Measurements from ENCODE around the gene RNU11. TPM values are rescaled to one million over a fixed set of nuclear protein-coding genes. Genes with fewer than 3 reads are reported as not detected.
"Not testable (repeated sequence)": the region's sequence is repeated elsewhere in the genome, so short reads cannot be mapped to it uniquely, and the experiment has no call there.

The RNU11 gene
- not detected for total RNA-seq
- long read RNA-seq: 0 reads

DNA sequence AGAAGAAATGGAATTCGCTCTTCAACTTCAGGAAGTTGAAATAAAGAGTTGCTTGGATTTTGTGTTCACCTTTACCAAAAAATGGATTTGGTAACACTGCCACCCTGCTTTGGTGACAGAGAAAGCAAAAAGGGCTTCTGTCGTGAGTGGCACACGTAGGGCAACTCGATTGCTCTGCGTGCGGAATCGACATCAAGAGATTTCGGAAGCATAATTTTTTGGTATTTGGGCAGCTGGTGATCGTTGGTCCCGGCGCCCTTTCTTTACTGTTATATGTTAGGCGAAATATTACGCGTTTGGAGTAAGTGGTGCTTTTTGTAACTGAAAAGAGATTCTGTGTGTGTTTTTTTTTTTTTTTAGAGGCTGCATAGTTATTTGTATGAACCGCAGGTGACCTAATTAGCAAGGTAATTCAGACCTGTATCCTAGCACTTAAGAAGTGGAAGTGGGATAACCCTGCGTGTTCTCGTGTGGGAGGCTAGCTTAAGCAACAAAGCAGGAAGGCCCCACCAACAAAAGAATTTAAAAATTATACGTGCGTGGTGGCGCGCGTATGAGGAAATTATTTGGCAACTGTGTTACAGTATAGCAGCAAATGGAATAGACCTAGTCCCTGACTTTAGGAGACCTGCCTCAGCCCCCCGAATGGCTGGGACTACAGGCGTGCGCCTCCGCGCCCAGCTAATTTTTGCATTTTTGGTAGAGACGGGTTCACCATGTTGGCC is at the start of gene RNU11:
TSS of gene RNU11 (plus strand) at position 127 of the 725 bp plus-strand sequence.
- peak; percentile 86 for DNase-seq (ENCODE audit: missing footprints)
- intact Hi-C loops (cut with DNase I): loop anchor here (1.0 to 2.0 kb wide), 3 partner anchors 20 to 532 kb away; partner anchors contain the start of genes GMEB1, SRSF4 and YTHDF2
- ATAC-seq: peak; percentile 87

DNA sequence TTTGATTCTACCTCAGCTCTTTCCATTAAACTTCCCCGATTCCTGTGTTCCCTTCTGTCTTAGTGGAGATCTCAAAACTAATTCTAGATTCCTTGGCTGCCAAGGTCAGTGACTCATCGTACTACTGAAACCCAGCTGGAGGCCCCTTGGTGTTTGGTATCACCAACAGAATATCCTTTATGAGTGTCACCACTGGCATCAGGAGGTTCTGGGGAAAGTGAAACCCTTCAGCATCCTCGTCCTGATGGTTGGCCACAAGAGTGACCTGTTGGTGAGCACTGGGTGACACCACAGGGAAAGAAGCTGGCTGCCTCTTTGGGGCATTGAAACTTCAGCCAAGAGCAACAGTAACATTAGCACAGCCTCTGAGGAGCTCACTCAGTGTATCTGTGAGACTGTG is 46.7 kb upstream of the RNU11 start:
- intact Hi-C loops (cut with DNase I): loop anchor here (2.0 to 10.0 kb wide), 2 partner anchors 83 to 237 kb away; partner anchors contain the start of gene PHACTR4
- ATAC-seq: peak; percentile 36
- DNase-seq (ENCODE audit: missing footprints): no peak

DNA sequence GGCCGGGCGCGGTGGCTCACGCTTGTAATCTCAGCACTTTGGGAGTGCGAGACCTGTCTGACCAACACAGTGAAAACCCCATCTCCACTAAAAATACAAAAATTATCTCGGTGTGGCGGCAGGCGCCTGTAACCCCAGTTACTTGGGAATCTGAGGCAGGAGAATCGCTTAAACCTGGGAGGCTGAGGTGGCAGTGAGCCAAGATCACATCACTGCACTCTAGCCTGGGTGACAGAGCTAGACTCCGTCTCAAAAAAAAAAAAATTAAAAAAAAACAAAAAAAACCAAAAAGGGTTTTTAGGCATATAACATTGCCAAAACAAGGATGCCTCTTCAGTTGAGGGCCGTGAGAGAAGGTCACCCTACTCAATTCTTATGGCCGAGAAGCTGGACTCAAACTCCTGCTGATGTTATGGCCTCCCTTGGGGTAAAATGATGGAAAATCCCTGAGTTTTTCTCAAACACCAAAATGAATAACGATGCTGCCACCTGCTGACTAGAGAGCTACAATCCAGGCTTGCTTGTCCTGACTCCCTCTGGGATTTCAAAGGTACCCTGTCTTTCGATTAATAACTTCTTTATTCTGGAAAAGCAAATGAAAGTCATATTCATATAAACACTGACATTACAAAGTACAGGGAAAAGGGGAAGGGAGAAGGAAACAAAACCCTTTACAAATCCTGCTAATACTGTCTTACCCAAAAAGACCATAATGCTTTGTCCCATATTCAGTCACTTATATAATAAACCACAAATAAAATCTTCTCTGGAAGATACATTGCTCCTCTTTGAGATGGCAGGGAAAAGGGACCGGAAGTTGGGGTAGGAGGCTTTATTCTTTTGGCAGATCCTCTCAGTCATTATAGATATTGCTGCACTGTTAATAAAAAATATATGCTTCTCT is 45.6 kb upstream of the RNU11 start:
- peak; percentile 58 for ATAC-seq
- DNase-seq (ENCODE audit: missing footprints): no peak
- intact Hi-C loops (cut with DNase I): loop anchor here (2.0 to 10.0 kb wide), 2 partner anchors 84 to 238 kb away; partner anchors contain the start of gene PHACTR4

DNA sequence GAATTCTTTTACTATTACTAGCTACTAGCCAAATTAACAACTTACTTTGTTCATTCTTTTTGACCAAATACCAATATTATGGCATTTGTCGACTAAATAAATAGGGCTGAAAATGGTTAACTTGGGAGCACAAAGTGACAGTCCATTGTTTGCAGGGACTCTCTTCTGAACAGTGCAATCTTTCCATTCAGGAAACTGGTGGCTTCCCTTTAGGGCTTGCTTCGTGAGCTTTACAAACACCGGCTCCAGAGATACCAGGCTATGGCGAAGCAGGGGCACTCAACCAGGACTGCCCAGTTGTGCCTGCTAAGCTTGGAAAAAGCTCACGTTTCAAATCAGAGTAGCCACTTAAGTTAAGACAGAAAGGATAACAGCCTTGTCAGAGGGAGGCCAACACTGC is 44.0 kb upstream of the RNU11 start:
- DNase-seq (ENCODE audit: missing footprints): no peak
- ATAC-seq: no peak
- intact Hi-C loops (cut with DNase I): loop anchor here (10.0 kb wide), 1 partner anchor 240 kb away; the partner anchor contains the start of gene PHACTR4

- ATAC-seq (no peak), DNase-seq (ENCODE audit: missing footprints) (no peak)
- intact Hi-C loops (cut with DNase I): loop anchor here (10.0 kb wide), 1 partner anchor 240 kb away; the partner anchor contains the start of gene PHACTR4
Measured at GRCh38 chr1:28604962-28605361, 43.4 kb upstream of the RNU11 start.

- ATAC-seq: no peak
- intact Hi-C loops (cut with DNase I): loop anchor here (10.0 kb wide), 1 partner anchor 242 kb away; the partner anchor contains the start of gene PHACTR4
- DNase-seq (ENCODE audit: missing footprints): no peak
Measured at GRCh38 chr1:28606771-28607170, 41.6 kb upstream of the RNU11 start.

- ATAC-seq (no peak), DNase-seq (ENCODE audit: missing footprints) (no peak)
- intact Hi-C loops (cut with DNase I): no loop called here
Measured at GRCh38 chr1:28613175-28613574, 35.2 kb upstream of the RNU11 start.

DNA sequence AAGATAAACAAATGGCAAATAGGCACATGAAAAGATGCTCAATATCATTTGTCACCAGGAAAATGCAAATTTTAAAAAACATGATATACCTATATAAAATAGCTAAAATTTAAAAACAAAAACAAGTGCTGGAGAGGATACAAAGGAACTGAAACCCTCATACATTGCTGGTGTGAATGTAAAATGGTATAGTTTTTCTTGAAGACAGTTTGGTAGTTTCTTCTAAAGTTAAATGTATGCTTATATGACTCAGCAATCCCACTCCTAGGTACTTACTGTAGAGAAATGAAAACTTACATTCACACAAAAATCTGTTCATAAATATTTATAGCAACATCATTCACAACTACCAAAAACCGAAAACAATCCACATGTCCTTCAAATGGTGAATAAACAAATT is 16.7 kb upstream of the RNU11 start:
- ATAC-seq: no peak
- DNase-seq (ENCODE audit: missing footprints): no peak
- intact Hi-C loops (cut with DNase I): no loop called here

DNA sequence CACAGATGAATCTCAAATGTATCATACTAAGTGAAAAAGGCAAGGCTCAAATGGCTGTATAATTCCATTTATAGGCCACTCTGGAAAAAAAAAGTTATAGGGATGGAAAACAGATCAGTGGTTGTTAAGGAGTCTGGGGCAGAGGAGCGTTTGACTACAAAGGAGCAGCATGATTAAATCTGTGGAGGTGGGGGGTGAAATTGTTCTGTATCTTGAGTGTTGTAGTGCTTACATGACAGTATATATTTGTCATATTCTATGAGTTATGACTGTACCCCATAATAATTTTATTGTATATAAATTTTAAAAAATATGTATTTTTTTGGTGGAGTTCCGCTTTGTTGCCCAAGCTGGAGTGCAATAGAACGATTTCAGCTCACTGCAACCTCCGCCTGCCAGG is 15.8 kb upstream of the RNU11 start:
- intact Hi-C loops (cut with DNase I): no loop called here
- DNase-seq (ENCODE audit: missing footprints) (no peak), ATAC-seq (no peak)

- no peak for DNase-seq (ENCODE audit: missing footprints)
- no peak for ATAC-seq
- intact Hi-C loops (cut with DNase I): no loop called here
Measured at GRCh38 chr1:28640766-28641165, 7.6 kb upstream of the RNU11 start.

- peak; percentile 73 for DNase-seq (ENCODE audit: missing footprints)
- peak; percentile 4 for ATAC-seq
- intact Hi-C loops (cut with DNase I): loop anchor here (2.0 kb wide), 1 partner anchor 61 kb away; no protein-coding TSS in a partner anchor
Measured at GRCh38 chr1:28642056-28642846, 6.1 kb upstream of the RNU11 start.

DNA sequence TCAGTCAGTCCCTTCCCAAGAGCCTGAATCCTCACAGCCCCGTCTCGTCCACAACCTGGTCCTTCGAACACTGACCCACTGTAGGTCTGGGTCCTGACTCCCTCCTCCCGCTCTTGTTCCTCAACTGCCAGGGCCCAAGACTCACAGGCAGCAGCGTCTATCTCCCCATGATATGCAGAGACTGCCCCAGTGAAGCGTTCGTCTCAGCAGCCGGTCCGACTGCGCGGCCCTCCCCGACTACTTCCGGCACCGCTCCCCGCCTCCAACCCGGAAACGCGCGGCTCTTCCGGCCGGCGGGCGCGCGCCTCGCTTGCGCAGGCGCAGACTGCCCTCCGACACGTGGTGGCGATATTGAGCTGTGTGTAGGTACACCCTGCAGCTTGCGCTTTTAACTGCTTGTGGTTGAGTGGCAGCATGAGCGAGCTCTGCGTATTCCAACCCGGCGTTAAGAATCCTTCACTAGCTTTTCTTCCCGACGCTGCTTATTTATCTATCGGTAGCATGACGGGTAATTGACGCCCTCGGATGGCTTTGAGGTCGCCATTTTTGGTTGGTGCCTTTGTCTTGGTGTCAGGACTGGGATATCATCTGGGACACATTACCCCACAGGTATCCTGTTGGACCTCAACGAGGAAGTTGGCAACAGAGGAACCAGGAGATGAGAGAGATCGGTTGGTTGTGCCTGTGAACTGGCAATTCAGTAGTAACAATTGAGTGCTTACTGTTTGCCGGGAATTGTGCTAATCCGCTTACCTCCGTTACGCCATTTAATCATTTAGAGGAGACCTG is 5.4 kb upstream of the RNU11 start, which contains the start of gene TAF12:
TSS of gene TAF12 (minus strand) at position 221 of the 789 bp plus-strand sequence. CDS start 20,986 bp downstream, outside the sequence.
- ATAC-seq (peak; percentile 97), DNase-seq (ENCODE audit: missing footprints) (peak; percentile 96)
- intact Hi-C loops (cut with DNase I): loop anchor here (1.0 to 2.0 kb wide), 2 partner anchors 62 to 93 kb away; partner anchors contain the start of gene YTHDF2

GRCh38 chr1:28644494-28644893 is 3.9 kb upstream of the RNU11 start:
- DNase-seq (ENCODE audit: missing footprints): no peak
- intact Hi-C loops (cut with DNase I): no loop called here
- ATAC-seq: no peak

- ATAC-seq; DNase-seq (ENCODE audit: missing footprints); intact Hi-C loops (cut with DNase I): not testable (repeated sequence)
Measured at GRCh38 chr1:28645406-28645805, 3.0 kb upstream of the RNU11 start.

DNA sequence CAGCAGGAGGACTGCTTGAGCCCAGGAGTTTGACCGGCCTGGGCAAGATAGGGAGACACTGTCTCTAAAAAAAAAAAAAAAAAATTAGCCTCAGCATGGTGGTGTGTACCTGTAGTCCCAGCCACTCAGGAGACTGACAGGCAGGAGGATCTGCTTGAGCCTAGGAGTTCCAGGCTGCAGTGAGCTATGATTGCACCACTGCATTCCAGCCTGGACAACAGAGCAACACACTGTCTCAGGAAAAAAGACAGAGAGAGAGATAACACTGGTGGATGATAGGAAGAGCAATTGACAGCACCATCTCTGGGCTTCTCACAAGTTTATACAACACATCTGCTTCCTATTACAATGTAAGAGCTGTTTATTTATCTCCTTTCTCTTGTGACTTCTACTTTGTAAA is 2.4 kb upstream of the RNU11 start:
- intact Hi-C loops (cut with DNase I): no loop called here
- ATAC-seq: no peak

DNA sequence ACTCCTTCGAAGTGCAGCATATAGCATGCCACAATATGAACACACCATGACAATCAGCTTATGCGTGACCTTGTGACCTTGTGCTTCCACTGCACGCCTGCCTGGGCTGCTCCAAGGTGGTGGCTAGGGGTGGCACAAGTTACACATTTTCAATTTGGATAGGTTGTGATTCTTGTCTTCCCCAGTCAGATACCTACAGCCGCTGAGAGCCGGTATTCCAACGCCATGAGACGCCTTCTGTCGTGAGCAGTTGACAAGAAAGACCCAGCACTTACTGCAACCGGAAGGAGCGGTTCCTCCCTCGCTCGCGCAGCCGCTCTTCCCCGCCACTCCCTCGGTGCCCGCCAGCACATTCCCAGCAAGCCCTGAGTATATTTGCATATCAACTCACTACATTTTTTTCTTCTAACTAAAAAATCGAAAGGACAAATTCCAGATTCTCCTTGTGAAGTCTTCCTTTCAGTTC is 359 bp upstream of the RNU11 start:
- intact Hi-C loops (cut with DNase I): loop anchor here (1.0 to 2.0 kb wide), 3 partner anchors 21 to 533 kb away; partner anchors contain the start of genes GMEB1, SRSF4 and YTHDF2
- DNase-seq (ENCODE audit: missing footprints) (peak; percentile 95), ATAC-seq (peak; percentile 95)

More for the DNA sequence above, 2.4 kb upstream of the RNU11 start:
- no peak for DNase-seq (ENCODE audit: missing footprints)

- ATAC-seq; intact Hi-C loops (cut with DNase I); DNase-seq (ENCODE audit: missing footprints): not testable (repeated sequence)
Measured at GRCh38 chr1:28653063-28653462, 4.7 kb downstream of the RNU11 start.

Data from Right ventricle myocardium inferior (tissue), 1 donor.